SK-N-SH treated with all-trans-retinoic acid at 6 μM for 48 hours (cell line): ENCODE results near the gene ERC1.

Experiments
- ATAC-seq: fragments of 200-7000 bp; cut with Tn5 transposase; 3 replicates; pipeline ENCODE4 v1.9.1; 2020; ENCODE audit warnings: mild to moderate bottlenecking, moderate library complexity
- ARNTL ChIP-seq: fragments of 450-650 bp; formaldehyde crosslinking; IDR thresholded peaks from 2 replicates; pipeline ENCODE4 v1.5.0; 2020; ENCODE audit warnings: low read depth, mild to moderate bottlenecking, moderate library complexity, borderline replicate concordance
- BACH2 ChIP-seq: fragments of 250-450 bp; sonication (Bioruptor Pico); IDR thresholded peaks from 2 replicates; pipeline ENCODE4 v1.9.0; 2021; ENCODE audit warnings: mild to moderate bottlenecking, borderline replicate concordance
- CSDC2 ChIP-seq: fragments of 250-450 bp; sonication (Bioruptor Pico); IDR thresholded peaks from 2 replicates; pipeline ENCODE4 v1.5.0; 2020; ENCODE audit warnings: mild to moderate bottlenecking, moderate library complexity
- ESRRG ChIP-seq: fragments of 250-450 bp; sonication (Bioruptor Pico); IDR thresholded peaks from 2 replicates; pipeline ENCODE4 v1.6.1; 2021; ENCODE audit warnings: mild to moderate bottlenecking
- GLIS3 ChIP-seq: fragments of 250-450 bp; sonication (Bioruptor Pico); IDR thresholded peaks from 2 replicates; pipeline ENCODE4 v1.5.0; 2020; ENCODE audit warnings: mild to moderate bottlenecking, moderate library complexity
- ISL1 ChIP-seq: fragments of 250-450 bp; sonication (Bioruptor Pico); IDR thresholded peaks from 2 replicates; pipeline ENCODE4 v2.1.2; 2022; ENCODE audit warnings: mild to moderate bottlenecking, moderate library complexity
- OSR1 ChIP-seq: fragments of 250-450 bp; sonication (Bioruptor Pico); IDR thresholded peaks from 2 replicates; pipeline ENCODE4 v1.8.0; 2022; ENCODE audit warnings: moderate library complexity, mild to moderate bottlenecking, inconsistent platforms
- PPARA ChIP-seq: fragments of 250-450 bp; sonication (Bioruptor Pico); IDR thresholded peaks from 2 replicates; pipeline ENCODE4 v1.5.0; 2020; ENCODE audit warnings: mild to moderate bottlenecking, borderline replicate concordance
- RARB ChIP-seq: fragments of 250-450 bp; sonication (Bioruptor Pico); IDR thresholded peaks from 2 replicates; pipeline ENCODE4 v1.8.0; 2021; ENCODE audit warnings: mild to moderate bottlenecking, moderate library complexity
- SNAI2 ChIP-seq: fragments of 250-450 bp; sonication (Bioruptor Pico); IDR thresholded peaks from 2 replicates; pipeline ENCODE4 v1.5.0; 2020; ENCODE audit warnings: mild to moderate bottlenecking, moderate library complexity
- TCF4 ChIP-seq: fragments of 250-450 bp; sonication (Bioruptor Pico); IDR thresholded peaks from 2 replicates; pipeline ENCODE4 v1.8.0; 2021; ENCODE audit warnings: mild to moderate bottlenecking, moderate library complexity, borderline replicate concordance
- TOX ChIP-seq: fragments of 250-450 bp; sonication (Bioruptor Pico); IDR thresholded peaks from 2 replicates; pipeline ENCODE4 v1.8.0; 2021; ENCODE audit warnings: mild to moderate bottlenecking, moderate library complexity, borderline replicate concordance
- ZC3H10 ChIP-seq: fragments of 250-450 bp; sonication (Bioruptor Pico); IDR thresholded peaks from 2 replicates; pipeline ENCODE4 v1.5.1; 2021; ENCODE audit warnings: mild to moderate bottlenecking, moderate library complexity
- ZFP30 ChIP-seq: fragments of 450-650 bp; formaldehyde crosslinking; IDR thresholded peaks from 2 replicates; pipeline ENCODE4 v1.5.0; 2022; ENCODE audit warnings: mild to moderate bottlenecking, moderate library complexity
- ZNF565 ChIP-seq: fragments of 450-650 bp; formaldehyde crosslinking; conservative IDR thresholded peaks from 2 replicates; pipeline ENCODE4 v1.5.0; 2020; ENCODE audit warnings: low read depth, mild to moderate bottlenecking, moderate library complexity
- ZNF70 ChIP-seq: fragments of 450-650 bp; formaldehyde crosslinking; IDR thresholded peaks from 2 replicates; pipeline ENCODE4 v1.5.0; 2020; ENCODE audit warnings: mild to moderate bottlenecking, moderate library complexity
- ZNF8 ChIP-seq: fragments of 450-650 bp; formaldehyde crosslinking; IDR thresholded peaks from 2 replicates; pipeline ENCODE4 v1.5.0; 2020; ENCODE audit warnings: mild to moderate bottlenecking, moderate library complexity
- TF ChIP-seq, protein P1 (sequence below): fragments of 250-450 bp; sonication (Bioruptor Pico); IDR thresholded peaks from 2 replicates; pipeline ENCODE4 v1.8.0; 2020; ENCODE audit warnings: mild to moderate bottlenecking, moderate library complexity, borderline replicate concordance
- TF ChIP-seq, protein P2 (sequence below): fragments of 250-450 bp; sonication (Bioruptor Pico); IDR thresholded peaks from 2 replicates; pipeline ENCODE4 v1.8.0; 2021; ENCODE audit warnings: low read depth, mild to moderate bottlenecking, moderate library complexity, borderline replicate concordance
- TF ChIP-seq, protein P3 (sequence below): fragments of 250-450 bp; sonication (Bioruptor Pico); IDR thresholded peaks from 2 replicates; pipeline ENCODE4 v1.5.0; 2020; ENCODE audit warnings: mild to moderate bottlenecking, moderate library complexity
- TF ChIP-seq, protein P4 (sequence below): fragments of 250-450 bp; sonication (Bioruptor Pico); IDR thresholded peaks from 2 replicates; pipeline ENCODE4 v1.5.1; 2021; ENCODE audit warnings: mild to moderate bottlenecking, moderate library complexity

The ERC1 gene

DNA sequence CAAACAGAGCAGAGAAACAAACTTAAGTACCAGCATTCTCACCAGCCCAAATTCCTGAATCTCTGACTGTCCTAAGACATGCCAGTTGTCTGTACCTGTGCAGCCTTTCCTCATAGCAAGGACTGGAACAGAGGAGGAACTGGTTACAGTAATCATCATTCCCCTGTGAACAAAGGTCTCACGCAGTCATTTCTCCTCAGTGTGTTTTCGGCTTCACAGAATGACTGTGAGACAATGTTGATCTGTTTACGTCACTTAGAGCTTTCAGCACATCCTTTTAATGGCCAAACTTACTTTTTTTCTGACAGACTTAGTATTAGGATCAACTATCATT, 434.3 kb downstream of the ERC1 start:
- TF ChIP-seq ZNF8 (CRISPR knock-in tag) (no peak), ZNF565 (CRISPR knock-in tag) (no peak), ZC3H10 (CRISPR knock-in tag) (no peak), TOX (CRISPR knock-in tag) (no peak), ISL1 (CRISPR knock-in tag) (no peak), CSDC2 (CRISPR knock-in tag) (no peak), TCF4 (no peak), SNAI2 (CRISPR knock-in tag) (no peak), RARB (CRISPR knock-in tag) (no peak), ZNF70 (CRISPR knock-in tag) (no peak), ESRRG (CRISPR knock-in tag) (no peak), OSR1 (no peak), ARNTL (no peak), GLIS3 (CRISPR knock-in tag) (no peak)
- TF ChIP-seq, protein P1, sequence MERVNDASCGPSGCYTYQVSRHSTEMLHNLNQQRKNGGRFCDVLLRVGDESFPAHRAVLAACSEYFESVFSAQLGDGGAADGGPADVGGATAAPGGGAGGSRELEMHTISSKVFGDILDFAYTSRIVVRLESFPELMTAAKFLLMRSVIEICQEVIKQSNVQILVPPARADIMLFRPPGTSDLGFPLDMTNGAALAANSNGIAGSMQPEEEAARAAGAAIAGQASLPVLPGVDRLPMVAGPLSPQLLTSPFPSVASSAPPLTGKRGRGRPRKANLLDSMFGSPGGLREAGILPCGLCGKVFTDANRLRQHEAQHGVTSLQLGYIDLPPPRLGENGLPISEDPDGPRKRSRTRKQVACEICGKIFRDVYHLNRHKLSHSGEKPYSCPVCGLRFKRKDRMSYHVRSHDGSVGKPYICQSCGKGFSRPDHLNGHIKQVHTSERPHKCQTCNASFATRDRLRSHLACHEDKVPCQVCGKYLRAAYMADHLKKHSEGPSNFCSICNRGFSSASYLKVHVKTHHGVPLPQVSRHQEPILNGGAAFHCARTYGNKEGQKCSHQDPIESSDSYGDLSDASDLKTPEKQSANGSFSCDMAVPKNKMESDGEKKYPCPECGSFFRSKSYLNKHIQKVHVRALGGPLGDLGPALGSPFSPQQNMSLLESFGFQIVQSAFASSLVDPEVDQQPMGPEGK, result no peak
- TF ChIP-seq, protein P2, sequence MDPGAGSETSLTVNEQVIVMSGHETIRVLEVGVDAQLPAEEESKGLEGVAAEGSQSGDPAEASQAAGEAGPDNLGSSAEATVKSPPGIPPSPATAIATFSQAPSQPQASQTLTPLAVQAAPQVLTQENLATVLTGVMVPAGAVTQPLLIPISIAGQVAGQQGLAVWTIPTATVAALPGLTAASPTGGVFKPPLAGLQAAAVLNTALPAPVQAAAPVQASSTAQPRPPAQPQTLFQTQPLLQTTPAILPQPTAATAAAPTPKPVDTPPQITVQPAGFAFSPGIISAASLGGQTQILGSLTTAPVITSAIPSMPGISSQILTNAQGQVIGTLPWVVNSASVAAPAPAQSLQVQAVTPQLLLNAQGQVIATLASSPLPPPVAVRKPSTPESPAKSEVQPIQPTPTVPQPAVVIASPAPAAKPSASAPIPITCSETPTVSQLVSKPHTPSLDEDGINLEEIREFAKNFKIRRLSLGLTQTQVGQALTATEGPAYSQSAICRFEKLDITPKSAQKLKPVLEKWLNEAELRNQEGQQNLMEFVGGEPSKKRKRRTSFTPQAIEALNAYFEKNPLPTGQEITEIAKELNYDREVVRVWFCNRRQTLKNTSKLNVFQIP, result no peak
- TF ChIP-seq, protein P3, sequence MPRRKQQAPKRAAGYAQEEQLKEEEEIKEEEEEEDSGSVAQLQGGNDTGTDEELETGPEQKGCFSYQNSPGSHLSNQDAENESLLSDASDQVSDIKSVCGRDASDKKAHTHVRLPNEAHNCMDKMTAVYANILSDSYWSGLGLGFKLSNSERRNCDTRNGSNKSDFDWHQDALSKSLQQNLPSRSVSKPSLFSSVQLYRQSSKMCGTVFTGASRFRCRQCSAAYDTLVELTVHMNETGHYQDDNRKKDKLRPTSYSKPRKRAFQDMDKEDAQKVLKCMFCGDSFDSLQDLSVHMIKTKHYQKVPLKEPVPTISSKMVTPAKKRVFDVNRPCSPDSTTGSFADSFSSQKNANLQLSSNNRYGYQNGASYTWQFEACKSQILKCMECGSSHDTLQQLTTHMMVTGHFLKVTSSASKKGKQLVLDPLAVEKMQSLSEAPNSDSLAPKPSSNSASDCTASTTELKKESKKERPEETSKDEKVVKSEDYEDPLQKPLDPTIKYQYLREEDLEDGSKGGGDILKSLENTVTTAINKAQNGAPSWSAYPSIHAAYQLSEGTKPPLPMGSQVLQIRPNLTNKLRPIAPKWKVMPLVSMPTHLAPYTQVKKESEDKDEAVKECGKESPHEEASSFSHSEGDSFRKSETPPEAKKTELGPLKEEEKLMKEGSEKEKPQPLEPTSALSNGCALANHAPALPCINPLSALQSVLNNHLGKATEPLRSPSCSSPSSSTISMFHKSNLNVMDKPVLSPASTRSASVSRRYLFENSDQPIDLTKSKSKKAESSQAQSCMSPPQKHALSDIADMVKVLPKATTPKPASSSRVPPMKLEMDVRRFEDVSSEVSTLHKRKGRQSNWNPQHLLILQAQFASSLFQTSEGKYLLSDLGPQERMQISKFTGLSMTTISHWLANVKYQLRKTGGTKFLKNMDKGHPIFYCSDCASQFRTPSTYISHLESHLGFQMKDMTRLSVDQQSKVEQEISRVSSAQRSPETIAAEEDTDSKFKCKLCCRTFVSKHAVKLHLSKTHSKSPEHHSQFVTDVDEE (CRISPR knock-in tag), result no peak
- ATAC-seq, result no peak

DNA sequence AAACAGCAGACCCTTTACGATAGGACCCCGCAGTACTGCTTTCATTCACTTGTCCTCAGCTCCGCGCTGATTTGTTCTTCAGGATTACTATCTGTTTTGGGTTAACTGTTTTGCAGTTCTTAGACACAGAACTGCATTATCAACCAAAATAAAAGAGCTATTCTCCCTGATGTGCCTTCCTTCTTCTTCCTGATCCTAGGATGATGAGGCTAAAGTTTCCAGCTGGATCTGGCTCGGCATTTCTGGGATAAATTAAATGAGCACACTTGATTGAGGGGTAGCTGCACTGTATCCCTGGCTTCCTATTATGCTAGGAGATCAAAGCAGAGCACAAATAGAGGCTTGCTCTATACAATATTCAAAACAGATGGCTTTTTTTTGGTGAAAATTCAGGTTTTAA, 437.6 kb downstream of the ERC1 start:
- TF ChIP-seq PPARA (CRISPR knock-in tag) (no peak), TCF4 (no peak), ZNF70 (CRISPR knock-in tag) (no peak), ZFP30 (CRISPR knock-in tag) (no peak), ARNTL (no peak)
- TF ChIP-seq, protein P2, result no peak
- no peak for ATAC-seq

DNA sequence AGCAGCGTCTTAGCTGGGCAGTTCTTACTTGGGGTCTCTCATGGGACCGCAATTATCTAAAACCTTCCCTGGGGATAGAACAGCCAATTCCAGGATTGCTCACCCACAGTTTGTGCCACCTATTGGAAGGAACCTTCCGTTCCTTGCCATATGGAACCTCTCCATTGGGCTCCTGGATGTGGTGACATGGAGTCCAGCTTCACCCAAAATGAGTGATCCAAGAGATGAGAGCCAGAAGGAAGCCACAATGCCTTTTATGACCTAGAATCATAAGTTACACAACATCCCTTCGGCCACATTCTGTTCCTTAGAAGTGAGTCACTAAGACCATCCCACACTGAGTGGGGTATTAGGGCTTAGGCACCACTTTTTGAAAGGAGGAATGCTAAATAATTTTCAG, 439.0 kb downstream of the ERC1 start:
- TF ChIP-seq, protein P3 (CRISPR knock-in tag), result no peak
- TF ChIP-seq PPARA (CRISPR knock-in tag) (no peak), ZFP30 (CRISPR knock-in tag) (no peak), SNAI2 (CRISPR knock-in tag) (no peak), TOX (CRISPR knock-in tag) (no peak), ZNF8 (CRISPR knock-in tag) (no peak), ZNF565 (CRISPR knock-in tag) (no peak), ZC3H10 (CRISPR knock-in tag) (no peak), CSDC2 (CRISPR knock-in tag) (no peak), ZNF70 (CRISPR knock-in tag) (no peak), BACH2 (CRISPR knock-in tag) (no peak)
- TF ChIP-seq, protein P4, sequence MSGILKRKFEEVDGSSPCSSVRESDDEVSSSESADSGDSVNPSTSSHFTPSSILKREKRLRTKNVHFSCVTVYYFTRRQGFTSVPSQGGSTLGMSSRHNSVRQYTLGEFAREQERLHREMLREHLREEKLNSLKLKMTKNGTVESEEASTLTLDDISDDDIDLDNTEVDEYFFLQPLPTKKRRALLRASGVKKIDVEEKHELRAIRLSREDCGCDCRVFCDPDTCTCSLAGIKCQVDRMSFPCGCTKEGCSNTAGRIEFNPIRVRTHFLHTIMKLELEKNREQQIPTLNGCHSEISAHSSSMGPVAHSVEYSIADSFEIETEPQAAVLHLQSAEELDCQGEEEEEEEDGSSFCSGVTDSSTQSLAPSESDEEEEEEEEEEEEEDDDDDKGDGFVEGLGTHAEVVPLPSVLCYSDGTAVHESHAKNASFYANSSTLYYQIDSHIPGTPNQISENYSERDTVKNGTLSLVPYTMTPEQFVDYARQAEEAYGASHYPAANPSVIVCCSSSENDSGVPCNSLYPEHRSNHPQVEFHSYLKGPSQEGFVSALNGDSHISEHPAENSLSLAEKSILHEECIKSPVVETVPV, result no peak
- TF ChIP-seq, protein P2, result no peak
- TF ChIP-seq, protein P1, result no peak
- ATAC-seq, result no peak
